Esophagus muscularis mucosa (tissue), 4 donors: Measurements from ENCODE around the gene SYT17. TPM values are rescaled to one million over a fixed set of nuclear protein-coding genes. Genes with fewer than 3 reads are reported as not detected.

Source experiments
- DNase-seq: peaks from one replicate; pipeline ENCODE4 v3.0.0-alpha.2; 2017; ENCODE audit errors: extremely low spot score
- H3K27ac ChIP-seq, 4 donors: fragments of 200-600 bp; sonication (generic); replicated peaks in 1 of 4; 1 replicate in 3 of 4; 2 replicates in 1 of 4; pipeline ENCODE4 v1.5.1; 2016 to 2019; ENCODE audit warnings: mild to moderate bottlenecking in 1 of 4
- H3K27me3 ChIP-seq, 4 donors: fragments of 200-600 bp; sonication (generic); one replicate each; pipeline versions ENCODE4 v1.5.1 to v1.6.0; 2016 to 2019
- H3K36me3 ChIP-seq, 4 donors: fragments of 200-600 bp; sonication (generic); one replicate each; pipeline ENCODE4 v1.5.1; 2016 to 2019
- H3K4me1 ChIP-seq, 4 donors: fragments of 200-600 bp; sonication (generic); one replicate each; pipeline ENCODE4 v1.5.1; 2016 to 2019
- H3K4me3 ChIP-seq, 4 donors: fragments of 200-600 bp; sonication (generic); 1 replicate in 2 of 4; 2 replicates in 2 of 4; pipeline ENCODE4 v1.5.1; 2016 to 2019; ENCODE audit warnings: mild to moderate bottlenecking in 4 of 4, moderate library complexity in 1 of 4
- H3K9me3 ChIP-seq, 4 donors: fragments of 200-600 bp; sonication (generic); 1 replicate in 3 of 4; 2 replicates in 1 of 4; pipeline ENCODE4 v1.5.1; 2016 to 2019
- EP300 ChIP-seq: sonication (generic); formaldehyde crosslinking; IDR thresholded peaks from one replicate; pipeline ENCODE4 v1.6.1; 2017; ENCODE audit warnings: antibody characterized with exemption
- POLR2A ChIP-seq: fragments of 450-650 bp; IDR thresholded peaks from one replicate; pipeline ENCODE4 v1.6.1; 2017; ENCODE audit warnings: antibody characterized with exemption, moderate library complexity, mild to moderate bottlenecking, low read depth
- POLR2AphosphoS5 ChIP-seq, 2 donors: sonication (generic); formaldehyde crosslinking; IDR thresholded peaks; one replicate each; pipeline ENCODE4 v1.6.1; 2017; ENCODE audit warnings: antibody characterized with exemption in 2 of 2
- WGBS: methylation state at CpG from one replicate; pipeline ENCODE4 v1.1.5; 2018; 5-methylcytosine and 5-hydroxymethylcytosine counted together
- intact Hi-C: fragments of 100-400 bp; cut with DNase I; formaldehyde crosslinking; loops from one replicate; pipeline ENCODE4 v1.15.1; 2023
- total RNA-seq, 4 donors: library from RNA; depleted of rRNA; stranded (reverse); fragments of >200 nt; gene quantifications; one replicate each; pipeline versions ENCODE4 v1.1.0 to v1.2.1, GENCODE V29; 2016
- TF ChIP-seq, protein P1 (sequence below), 3 experiments: fragments of 200-600 bp in 2 of 3; fragments of 450-650 bp in 1 of 3; sonication (generic) in 2 of 3; IDR thresholded peaks; one replicate each; pipeline ENCODE4 v1.5.1; 2017 to 2019; ENCODE audit warnings: antibody characterized with exemption in 3 of 3, mild to moderate bottlenecking in 2 of 3, moderate library complexity in 1 of 3

SYT17 gene
- total RNA-seq, 4 donors from 2014 or later = 5.0 to 8.7 (median 6.2) TPM

DNA sequence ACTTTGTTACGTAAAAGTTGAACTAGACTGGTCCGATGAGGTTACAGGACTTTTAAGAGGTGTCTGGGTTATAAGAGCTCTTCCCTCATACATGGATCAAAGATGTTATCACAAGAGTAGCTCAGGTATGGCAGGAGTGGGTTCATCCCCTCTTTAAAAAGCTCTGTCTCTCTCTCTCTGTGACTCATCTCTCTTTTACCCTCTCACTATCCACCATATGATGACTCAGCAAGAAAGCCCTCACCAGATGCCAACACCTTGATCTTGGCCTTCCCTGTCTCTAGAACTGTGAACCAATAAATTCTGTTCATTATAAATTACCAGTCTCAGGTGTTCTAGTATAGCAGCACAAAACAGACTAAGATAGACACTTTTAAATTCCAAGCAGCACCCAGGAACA lies 115.6 kb downstream of the SYT17 start:
- no peak overlapping the region for H3K4me3 ChIP-seq
- TF ChIP-seq POLR2AphosphoS5 (IDR thresholded peaks at IDR 0.05) = no peak
- no peak for TF ChIP-seq EP300
- no peak for TF ChIP-seq POLR2A
- TF ChIP-seq, protein P1, sequence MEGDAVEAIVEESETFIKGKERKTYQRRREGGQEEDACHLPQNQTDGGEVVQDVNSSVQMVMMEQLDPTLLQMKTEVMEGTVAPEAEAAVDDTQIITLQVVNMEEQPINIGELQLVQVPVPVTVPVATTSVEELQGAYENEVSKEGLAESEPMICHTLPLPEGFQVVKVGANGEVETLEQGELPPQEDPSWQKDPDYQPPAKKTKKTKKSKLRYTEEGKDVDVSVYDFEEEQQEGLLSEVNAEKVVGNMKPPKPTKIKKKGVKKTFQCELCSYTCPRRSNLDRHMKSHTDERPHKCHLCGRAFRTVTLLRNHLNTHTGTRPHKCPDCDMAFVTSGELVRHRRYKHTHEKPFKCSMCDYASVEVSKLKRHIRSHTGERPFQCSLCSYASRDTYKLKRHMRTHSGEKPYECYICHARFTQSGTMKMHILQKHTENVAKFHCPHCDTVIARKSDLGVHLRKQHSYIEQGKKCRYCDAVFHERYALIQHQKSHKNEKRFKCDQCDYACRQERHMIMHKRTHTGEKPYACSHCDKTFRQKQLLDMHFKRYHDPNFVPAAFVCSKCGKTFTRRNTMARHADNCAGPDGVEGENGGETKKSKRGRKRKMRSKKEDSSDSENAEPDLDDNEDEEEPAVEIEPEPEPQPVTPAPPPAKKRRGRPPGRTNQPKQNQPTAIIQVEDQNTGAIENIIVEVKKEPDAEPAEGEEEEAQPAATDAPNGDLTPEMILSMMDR (IDR thresholded peaks at IDR 0.05) = no peak
- H3K4me1 ChIP-seq = peaks cover 0 to 9% (median 8%) of the 10 kb centered on the region in 4 donors
- no peak for DNase-seq
- H3K27ac ChIP-seq = no peak overlapping the region
- H3K36me3 ChIP-seq = no peaks in the 10 kb centered on the region
- H3K9me3 ChIP-seq = no peaks in the 10 kb centered on the region
- H3K27me3 ChIP-seq = no peaks in the 10 kb centered on the region
- intact Hi-C loops = no loop called here
- 96% methylated on average over 2 of the region's 2 CpGs for WGBS

DNA sequence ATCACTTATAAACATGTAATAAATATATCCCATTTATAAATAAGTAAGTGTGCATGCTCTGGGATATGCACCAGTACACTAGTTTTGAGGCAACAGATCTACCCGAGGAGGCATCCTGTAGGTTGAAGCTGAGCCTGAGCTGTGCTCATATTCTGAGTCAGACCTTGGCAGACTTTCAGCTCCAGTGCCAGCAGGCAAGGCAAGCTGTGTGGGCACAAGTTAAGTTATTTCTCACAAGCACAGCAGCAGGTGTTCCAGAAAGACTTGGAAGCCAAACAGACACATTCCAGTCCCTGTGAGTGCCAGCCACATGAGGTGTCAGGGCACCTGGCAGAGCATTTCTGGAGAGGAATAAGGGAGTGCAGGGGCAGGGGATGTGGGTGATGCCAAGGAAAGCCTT lies 116.2 kb downstream of the SYT17 start:
- 45% methylated on average over 1 of the region's 1 CpG for WGBS
- DNase-seq = no peak
- Histone ChIP-seq H3K4me1 (peaks cover 0 to 11% (median 8%) of the 10 kb centered on the region in 4 donors), H3K27me3 (no peaks in the 10 kb centered on the region), H3K4me3 (no peak overlapping the region), H3K36me3 (no peaks in the 10 kb centered on the region), H3K9me3 (no peaks in the 10 kb centered on the region), H3K27ac (no peak overlapping the region)
- TF ChIP-seq, protein P1 (IDR thresholded peaks at IDR 0.05) = no peak
- peak; percentile 55 to 75 for TF ChIP-seq POLR2AphosphoS5 (IDR thresholded peaks at IDR 0.05)
- intact Hi-C loops = no loop called here

DNA sequence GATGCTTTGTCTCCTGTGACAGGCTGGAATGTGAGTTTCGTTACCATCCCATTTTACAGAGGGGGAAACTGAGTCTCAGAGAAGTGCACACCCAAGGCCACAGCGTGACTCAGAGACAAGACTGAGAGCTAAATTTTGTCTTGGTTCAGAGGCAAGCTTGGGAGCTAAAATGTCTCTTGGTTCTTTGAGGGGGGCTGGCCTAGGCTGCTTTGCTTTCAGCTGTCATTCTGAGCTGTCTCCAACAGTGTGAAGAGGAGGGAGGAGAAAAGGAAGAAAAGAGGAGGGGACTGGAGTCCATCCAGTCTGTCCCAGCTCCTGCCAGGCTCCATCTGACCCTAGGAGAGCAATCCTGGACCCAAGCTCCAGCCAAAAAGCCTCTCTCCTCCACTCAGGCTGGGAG lies 117.4 kb downstream of the SYT17 start, which contains the start of gene CLEC19A:
TSS of gene CLEC19A (plus strand) at position 301 of the 400 bp plus-strand sequence. CDS start 121 bp downstream, outside the sequence.
- WGBS = 91% methylated on average over 1 of the region's 2 CpGs
- Histone ChIP-seq H3K4me1 (peaks cover 0 to 15% (median 9%) of the 10 kb centered on the region in 4 donors), H3K36me3 (no peaks in the 10 kb centered on the region), H3K9me3 (no peaks in the 10 kb centered on the region), H3K27me3 (no peaks in the 10 kb centered on the region), H3K4me3 (no peak within 1 kb of the TSS), H3K27ac (no peak within 1 kb of the TSS)
- intact Hi-C loops = no loop called here
- TF ChIP-seq EP300 (no peak), POLR2AphosphoS5 (IDR thresholded peaks at IDR 0.05) (no peak), POLR2A (no peak)
- TF ChIP-seq, protein P1 (IDR thresholded peaks at IDR 0.05) = no peak
- DNase-seq = no peak

DNA sequence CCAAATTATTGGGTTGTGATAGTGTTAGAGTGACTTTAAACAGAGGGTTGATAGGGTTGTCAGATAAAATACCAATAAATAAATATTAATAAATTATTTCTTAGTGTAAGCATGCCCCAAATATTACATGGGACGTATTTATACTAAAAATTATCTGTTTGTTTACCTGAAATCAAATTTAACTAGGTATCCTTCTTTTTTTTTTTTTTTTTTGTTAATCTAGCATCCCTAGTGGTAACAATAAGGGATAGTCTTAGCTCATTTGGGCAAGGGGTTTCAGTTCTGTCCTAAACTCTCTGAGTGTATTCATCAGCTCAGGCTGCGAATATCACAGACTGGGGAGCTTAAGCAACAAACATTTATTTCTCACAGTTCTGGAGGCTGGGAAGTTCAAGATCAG lies 118.8 kb downstream of the SYT17 start:
- no peaks in the 10 kb centered on the region for H3K27me3 ChIP-seq
- no peaks in the 10 kb centered on the region for H3K36me3 ChIP-seq
- 91% methylated on average over 2 of the region's 2 CpGs for WGBS
- TF ChIP-seq, protein P1 (IDR thresholded peaks at IDR 0.05) = no peak
- TF ChIP-seq POLR2A = no peak
- TF ChIP-seq POLR2AphosphoS5 (IDR thresholded peaks at IDR 0.05) = no peak
- TF ChIP-seq EP300 = no peak
- no peak overlapping the region for H3K4me3 ChIP-seq
- intact Hi-C loops = no loop called here
- H3K27ac ChIP-seq = no peak overlapping the region
- peaks cover 0 to 25% (median 9%) of the 10 kb centered on the region in 4 donors for H3K4me1 ChIP-seq
- H3K9me3 ChIP-seq = no peaks in the 10 kb centered on the region
- no peak for DNase-seq

DNA sequence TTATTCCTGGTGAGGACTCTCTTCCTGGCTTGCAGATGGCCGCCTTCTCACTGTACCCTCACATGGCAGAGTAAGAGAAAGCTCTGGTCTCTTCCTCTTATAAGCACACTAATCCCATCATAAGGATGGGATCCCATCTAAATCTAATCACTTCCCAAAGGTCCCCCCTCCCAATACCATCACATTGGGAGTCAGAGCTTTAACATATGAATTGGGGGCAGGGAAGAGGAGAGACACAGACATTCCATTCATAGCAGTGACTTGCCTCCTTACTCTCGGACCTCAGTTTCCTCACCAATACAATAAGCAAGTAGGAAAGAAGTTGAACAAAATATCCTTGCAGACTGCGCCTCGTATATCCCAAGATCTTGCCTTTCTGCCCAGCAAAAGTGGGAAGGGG lies 119.2 kb downstream of the SYT17 start:
- no peaks in the 10 kb centered on the region for H3K36me3 ChIP-seq
- peaks cover 0 to 25% (median 9%) of the 10 kb centered on the region in 4 donors for H3K4me1 ChIP-seq
- DNase-seq = no peak
- H3K9me3 ChIP-seq = no peaks in the 10 kb centered on the region
- intact Hi-C loops = no loop called here
- H3K4me3 ChIP-seq = no peak overlapping the region
- H3K27ac ChIP-seq = no peak overlapping the region
- TF ChIP-seq POLR2A (no peak), EP300 (no peak), POLR2AphosphoS5 (IDR thresholded peaks at IDR 0.05) (no peak)
- TF ChIP-seq, protein P1 (IDR thresholded peaks at IDR 0.05) = no peak
- no peaks in the 10 kb centered on the region for H3K27me3 ChIP-seq
- WGBS = 78% methylated on average over 4 of the region's 4 CpGs
